ENCODE measurements around the gene PAIP1. TPM values are rescaled to one million over a fixed set of nuclear protein-coding genes. Genes with fewer than 3 reads are reported as not detected.
"Not testable (repeated sequence)": the region's sequence is repeated elsewhere in the genome, so short reads cannot be mapped to it uniquely, and the experiment has no call there.

The PAIP1 gene
- polyA plus RNA-seq, 1 donor: 69.3 TPM

- WGBS (ENCODE audit: insufficient coverage, low lambda C conversion rate): no CpG with 5 or more reads among the region's 2 CpGs
- Histone ChIP-seq H3K27me3 (ENCODE audit: control insufficient read depth, insufficient read depth, low read length) (no peaks in the 10 kb centered on the region), H3K4me3 (ENCODE audit: low read length) (no peak overlapping the region), H3K36me3 (ENCODE audit: control insufficient read depth, insufficient read depth, low read length) (peaks cover 53% of the 10 kb centered on the region), H3K4me1 (ENCODE audit: control insufficient read depth, insufficient read depth, low read length) (no peaks in the 10 kb centered on the region), H3K9me3 (ENCODE audit: control insufficient read depth, low read depth, low read length) (no peaks in the 10 kb centered on the region), H3K27ac (ENCODE audit: low read length) (no peak overlapping the region)
- no peak for DNase-seq
Measured at GRCh38 chr5:43530648-43531047, 26.2 kb downstream of the PAIP1 start.

- no CpG with 5 or more reads among the region's 2 CpGs for WGBS (ENCODE audit: insufficient coverage, low lambda C conversion rate)
- no peaks in the 10 kb centered on the region for H3K9me3 ChIP-seq (ENCODE audit: control insufficient read depth, low read depth, low read length)
- no peak for DNase-seq
Measured at GRCh38 chr5:43523662-43524072, 33.2 kb downstream of the PAIP1 start.

GRCh38 chr5:43520615-43521014 is 36.3 kb downstream of the PAIP1 start:
- WGBS (ENCODE audit: insufficient coverage, low lambda C conversion rate): 78% methylated on average over 1 of the region's 1 CpG
- DNase-seq: no peak
- peaks cover 4% of the 10 kb centered on the region for H3K4me1 ChIP-seq (ENCODE audit: control insufficient read depth, insufficient read depth, low read length)
- H3K36me3 ChIP-seq (ENCODE audit: control insufficient read depth, insufficient read depth, low read length): peaks cover 8% of the 10 kb centered on the region
- H3K27ac ChIP-seq (ENCODE audit: low read length): no peak overlapping the region
- H3K4me3 ChIP-seq (ENCODE audit: low read length): no peak overlapping the region
- no peaks in the 10 kb centered on the region for H3K9me3 ChIP-seq (ENCODE audit: control insufficient read depth, low read depth, low read length)
- H3K27me3 ChIP-seq (ENCODE audit: control insufficient read depth, insufficient read depth, low read length): no peaks in the 10 kb centered on the region

More at GRCh38 chr5:43523662-43524072, 33.2 kb downstream of the PAIP1 start:
- Histone ChIP-seq H3K4me3 (ENCODE audit: low read length) (no peak overlapping the region), H3K4me1 (ENCODE audit: control insufficient read depth, insufficient read depth, low read length) (no peaks in the 10 kb centered on the region), H3K27me3 (ENCODE audit: control insufficient read depth, insufficient read depth, low read length) (no peaks in the 10 kb centered on the region), H3K27ac (ENCODE audit: low read length) (no peak overlapping the region), H3K36me3 (ENCODE audit: control insufficient read depth, insufficient read depth, low read length) (peaks cover 17% of the 10 kb centered on the region)

DNA sequence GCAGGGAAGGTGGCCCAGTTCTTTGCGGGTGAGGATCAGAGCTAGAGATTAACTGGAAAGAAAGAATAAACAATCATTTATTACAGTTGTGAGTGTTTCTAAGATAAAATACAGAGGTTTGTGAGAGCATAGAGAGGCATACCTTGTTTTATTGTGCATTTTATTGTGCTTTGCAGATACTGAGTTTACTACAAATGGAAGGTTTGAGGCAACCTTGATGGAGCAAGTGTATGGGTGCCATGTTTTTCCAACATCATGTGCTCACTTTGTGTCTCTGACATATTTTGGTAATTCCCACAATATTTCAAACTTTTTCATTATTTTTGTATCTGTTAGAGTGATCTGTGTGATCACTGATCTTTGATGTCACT is 41.2 kb downstream of the PAIP1 start:
- H3K36me3 ChIP-seq (ENCODE audit: control insufficient read depth, insufficient read depth, low read length): no peaks in the 10 kb centered on the region
- peak overlapping the region; percentile 82 for H3K27ac ChIP-seq (ENCODE audit: low read length)
- DNase-seq: peak in 1 of 2 donors; percentile 60
- H3K4me1 ChIP-seq (ENCODE audit: control insufficient read depth, insufficient read depth, low read length): peaks cover 5% of the 10 kb centered on the region
- peak overlapping the region; percentile 52 for H3K4me3 ChIP-seq (ENCODE audit: low read length)
- WGBS (ENCODE audit: insufficient coverage, low lambda C conversion rate): no CpG with 5 or more reads among the region's 1 CpG
- peaks cover 4% of the 10 kb centered on the region for H3K9me3 ChIP-seq (ENCODE audit: control insufficient read depth, low read depth, low read length)
- no peaks in the 10 kb centered on the region for H3K27me3 ChIP-seq (ENCODE audit: control insufficient read depth, insufficient read depth, low read length)

GRCh38 chr5:43514816-43515677 is 41.8 kb downstream of the PAIP1 start, which contains the start of gene C5orf34:
Gene C5orf34, minus strand, starts transcription at chr5:43515148. Its CDS starts 5,809 bp downstream, at chr5:43509339.
- Histone ChIP-seq H3K36me3 (ENCODE audit: control insufficient read depth, insufficient read depth, low read length) (no peaks in the 10 kb centered on the region), H3K4me1 (ENCODE audit: control insufficient read depth, insufficient read depth, low read length) (peaks cover 5% of the 10 kb centered on the region), H3K4me3 (ENCODE audit: low read length) (peak within 1 kb of the TSS; percentile 52), H3K9me3 (ENCODE audit: control insufficient read depth, low read depth, low read length) (peaks cover 4% of the 10 kb centered on the region), H3K27me3 (ENCODE audit: control insufficient read depth, insufficient read depth, low read length) (no peaks in the 10 kb centered on the region), H3K27ac (ENCODE audit: low read length) (peak within 1 kb of the TSS; percentile 82)
- peak; percentile 94 to 97 for DNase-seq
- 0% methylated on average over 5 of the region's 35 CpGs for WGBS (ENCODE audit: insufficient coverage, low lambda C conversion rate)

GRCh38 chr5:43514471-43514815 is 42.4 kb downstream of the PAIP1 start:
- Histone ChIP-seq H3K27me3 (ENCODE audit: control insufficient read depth, insufficient read depth, low read length) (no peaks in the 10 kb centered on the region), H3K4me1 (ENCODE audit: control insufficient read depth, insufficient read depth, low read length) (peaks cover 5% of the 10 kb centered on the region), H3K4me3 (ENCODE audit: low read length) (peak overlapping the region; percentile 52), H3K36me3 (ENCODE audit: control insufficient read depth, insufficient read depth, low read length) (no peaks in the 10 kb centered on the region), H3K9me3 (ENCODE audit: control insufficient read depth, low read depth, low read length) (peaks cover 4% of the 10 kb centered on the region), H3K27ac (ENCODE audit: low read length) (peak overlapping the region; percentile 82)
- WGBS (ENCODE audit: insufficient coverage, low lambda C conversion rate): 0% methylated on average over 2 of the region's 6 CpGs
- DNase-seq: no peak

DNA sequence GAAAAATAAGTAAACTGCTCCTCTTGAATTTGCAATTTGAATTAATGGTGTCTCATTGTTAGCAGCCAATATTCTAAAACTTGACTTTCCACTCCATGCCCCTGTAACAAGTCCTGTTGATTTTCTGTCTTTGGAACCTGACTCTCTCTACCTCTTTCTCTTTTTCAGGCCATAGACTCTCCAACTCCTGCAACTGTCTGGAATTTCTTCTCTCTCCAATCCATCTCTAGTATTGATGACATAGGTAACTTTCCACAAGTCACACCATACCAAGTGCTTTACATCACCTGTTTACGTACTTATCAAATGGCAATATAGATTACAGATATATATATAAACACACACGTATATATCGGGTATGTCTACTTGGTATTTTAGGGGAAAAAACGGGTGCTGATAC is 42.9 kb downstream of the PAIP1 start:
- no peaks in the 10 kb centered on the region for H3K27me3 ChIP-seq (ENCODE audit: control insufficient read depth, insufficient read depth, low read length)
- no peaks in the 10 kb centered on the region for H3K36me3 ChIP-seq (ENCODE audit: control insufficient read depth, insufficient read depth, low read length)
- 8% methylated on average over 2 of the region's 4 CpGs for WGBS (ENCODE audit: insufficient coverage, low lambda C conversion rate)
- peak in 1 of 2 donors; percentile 11 for DNase-seq
- no peak overlapping the region for H3K27ac ChIP-seq (ENCODE audit: low read length)
- H3K4me3 ChIP-seq (ENCODE audit: low read length): peak overlapping the region; percentile 52
- peaks cover 4% of the 10 kb centered on the region for H3K9me3 ChIP-seq (ENCODE audit: control insufficient read depth, low read depth, low read length)
- peaks cover 5% of the 10 kb centered on the region for H3K4me1 ChIP-seq (ENCODE audit: control insufficient read depth, insufficient read depth, low read length)

DNA sequence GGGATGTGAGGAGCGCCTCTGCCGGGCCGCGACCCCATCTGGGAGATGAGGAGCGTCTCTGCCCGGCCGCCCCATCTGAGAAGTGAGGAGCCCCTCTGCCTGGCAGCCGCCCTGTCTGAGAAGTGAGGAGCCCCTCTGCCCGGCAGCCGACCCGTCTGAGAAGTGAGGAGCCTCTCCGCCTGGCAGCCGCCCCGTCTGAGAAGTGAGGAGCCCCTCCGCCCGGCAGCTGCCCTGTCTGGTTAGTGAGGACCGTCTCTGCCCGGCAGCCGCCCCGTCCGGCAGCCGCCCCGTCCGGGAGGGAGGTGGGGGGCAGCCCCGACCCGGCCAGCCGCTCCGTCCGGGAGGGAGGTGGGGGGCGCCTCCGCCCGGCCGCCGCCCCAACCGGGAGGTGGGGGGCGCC is 45.8 kb downstream of the PAIP1 start:
- not testable (repeated sequence) for H3K9me3 ChIP-seq (ENCODE audit: control insufficient read depth, low read depth, low read length); H3K27ac ChIP-seq (ENCODE audit: low read length); H3K36me3 ChIP-seq (ENCODE audit: control insufficient read depth, insufficient read depth, low read length); H3K4me1 ChIP-seq (ENCODE audit: control insufficient read depth, insufficient read depth, low read length); H3K27me3 ChIP-seq (ENCODE audit: control insufficient read depth, insufficient read depth, low read length); H3K4me3 ChIP-seq (ENCODE audit: low read length); DNase-seq
- WGBS (ENCODE audit: insufficient coverage, low lambda C conversion rate): no CpG with 5 or more reads among the region's 36 CpGs

DNA sequence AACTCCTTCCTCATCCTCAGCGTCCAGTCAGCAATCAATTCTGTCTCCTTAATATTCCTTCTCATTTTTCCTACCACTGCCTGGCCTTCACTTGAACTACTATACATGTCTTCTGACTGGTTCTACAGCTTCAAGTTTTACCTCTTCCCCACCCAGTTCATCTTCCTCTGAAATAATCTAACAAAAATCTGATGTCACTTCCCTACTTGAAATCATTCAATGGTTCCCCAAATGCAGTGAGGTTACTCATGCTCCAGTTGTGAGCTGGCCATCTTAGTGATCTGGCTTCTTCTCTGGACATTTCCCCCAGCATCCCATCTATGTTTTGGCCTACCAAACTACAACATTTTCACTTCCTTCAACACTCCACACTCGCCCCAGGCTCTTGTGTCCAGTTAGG is 58.3 kb downstream of the PAIP1 start:
- H3K9me3 ChIP-seq (ENCODE audit: control insufficient read depth, low read depth, low read length): no peaks in the 10 kb centered on the region
- no peak overlapping the region for H3K27ac ChIP-seq (ENCODE audit: low read length)
- no peak overlapping the region for H3K4me3 ChIP-seq (ENCODE audit: low read length)
- WGBS (ENCODE audit: insufficient coverage, low lambda C conversion rate): 100% methylated on average over 1 of the region's 2 CpGs
- H3K36me3 ChIP-seq (ENCODE audit: control insufficient read depth, insufficient read depth, low read length): no peaks in the 10 kb centered on the region
- H3K4me1 ChIP-seq (ENCODE audit: control insufficient read depth, insufficient read depth, low read length): no peaks in the 10 kb centered on the region
- no peaks in the 10 kb centered on the region for H3K27me3 ChIP-seq (ENCODE audit: control insufficient read depth, insufficient read depth, low read length)
- no peak for DNase-seq

DNA sequence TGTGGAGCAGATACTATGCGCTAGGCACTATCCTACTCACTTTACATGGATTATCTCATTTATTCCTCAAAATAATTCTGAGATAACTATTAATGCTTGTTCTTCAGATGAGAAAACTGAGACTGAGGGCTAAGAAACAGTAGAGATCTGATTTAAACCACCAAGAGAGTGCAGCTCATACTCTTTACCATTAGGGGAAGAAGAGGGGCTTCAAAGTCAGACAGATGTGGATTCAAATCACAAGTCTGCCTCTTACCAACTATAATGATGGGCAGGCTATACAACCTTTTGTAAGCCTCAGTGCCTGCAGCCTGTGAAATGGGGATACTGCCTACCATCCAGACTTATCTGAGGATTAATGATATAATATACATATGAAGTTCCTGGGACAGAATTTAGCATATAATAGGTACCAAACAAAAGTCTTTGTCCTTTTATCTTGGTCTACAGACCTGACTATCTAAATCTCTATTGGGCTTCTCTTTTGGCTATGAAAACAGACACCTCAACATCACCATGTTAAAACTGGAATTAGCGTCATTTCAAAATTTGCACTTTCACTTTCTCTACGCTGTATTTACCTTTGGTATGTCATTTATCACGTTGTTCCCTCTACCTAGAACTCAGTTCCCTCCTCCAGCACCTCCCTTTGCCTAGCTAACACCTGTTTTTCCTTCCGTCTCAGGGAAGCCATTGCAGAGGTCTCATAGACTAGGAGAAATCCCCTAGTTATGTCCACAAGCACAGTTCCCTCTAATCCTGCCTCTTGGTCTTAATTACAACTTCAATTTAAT is 59.4 kb downstream of the PAIP1 start:
- DNase-seq: no peak
- H3K4me1 ChIP-seq (ENCODE audit: control insufficient read depth, insufficient read depth, low read length): no peaks in the 10 kb centered on the region
- H3K36me3 ChIP-seq (ENCODE audit: control insufficient read depth, insufficient read depth, low read length): no peaks in the 10 kb centered on the region
- no peaks in the 10 kb centered on the region for H3K9me3 ChIP-seq (ENCODE audit: control insufficient read depth, low read depth, low read length)
- no peak overlapping the region for H3K4me3 ChIP-seq (ENCODE audit: low read length)
- no peak overlapping the region for H3K27ac ChIP-seq (ENCODE audit: low read length)
- 94% methylated on average over 3 of the region's 5 CpGs for WGBS (ENCODE audit: insufficient coverage, low lambda C conversion rate)
- no peaks in the 10 kb centered on the region for H3K27me3 ChIP-seq (ENCODE audit: control insufficient read depth, insufficient read depth, low read length)

Measured in large intestine (tissue), 3 donors.